B cell (primary cell): ENCODE measurements around the gene ANKRD10. TPM values are rescaled to one million over a fixed set of nuclear protein-coding genes. Genes with fewer than 3 reads are reported as not detected.

Source experiments
- ATAC-seq: fragments of 200-7000 bp; cut with Tn5 transposase; one replicate; pipeline ENCODE4 v1.10.0; 2021; ENCODE audit warnings: low read depth, mild to moderate bottlenecking, moderate number of reproducible peaks, moderate library complexity
- CTCF ChIA-PET: fragments of 350-600 bp; sonication (Branson Sonifier 250); formaldehyde crosslinking; loops from one replicate; lab custom pipeline; 2021; ENCODE audit warnings: antibody characterized with exemption, inconsistent platforms; lab: Charles Lee
- POLR2A ChIA-PET: fragments of 350-600 bp; sonication (Branson Sonifier 250); formaldehyde crosslinking; loops from one replicate; lab custom pipeline; 2021; ENCODE audit warnings: antibody characterized with exemption; lab: Charles Lee
- DNase-seq: peaks from one replicate; pipeline ENCODE4 v3.0.0; 2013
- H2AFZ ChIP-seq: 2 replicates; pipeline ENCODE4 v1.6.1; 2012; ENCODE audit warnings: mild to moderate bottlenecking, low read depth, low read length; ENCODE audit not compliant: insufficient read depth, poor library complexity, severe bottlenecking
- H3K27ac ChIP-seq, 2 donors: 1 replicate in 1 of 2; 2 replicates in 1 of 2; pipeline ENCODE4 v1.5.1; 2012 to 2013; ENCODE audit warnings: low read length in 2 of 2, mild to moderate bottlenecking in 2 of 2, moderate library complexity in 1 of 2
- H3K27me3 ChIP-seq, 4 experiments: fragments of 200-600 bp in 1 of 4; sonication (generic) in 1 of 4; replicated peaks in 1 of 4; 1 replicate in 2 of 4; 2 replicates in 2 of 4; pipeline versions ENCODE4 v1.6.1 to v1.7.0; 2013 to 2016; ENCODE audit warnings: low read length in 3 of 4, mild to moderate bottlenecking in 2 of 4, mixed read lengths in 1 of 4, moderate library complexity in 1 of 4; ENCODE audit not compliant: insufficient read depth in 4 of 4, control insufficient read depth in 3 of 4; ENCODE audit errors: control extremely low read depth in 1 of 4
- H3K36me3 ChIP-seq, 2 experiments: replicated peaks in 1 of 2; 1 replicate in 1 of 2; 2 replicates in 1 of 2; pipeline versions ENCODE4 v1.6.1 to v1.7.1; 2013; ENCODE audit warnings: low read length in 1 of 2; ENCODE audit not compliant: insufficient read depth in 2 of 2, control insufficient read depth in 1 of 2; ENCODE audit errors: control extremely low read depth in 1 of 2, extremely low read depth in 1 of 2
- H3K4me1 ChIP-seq, 2 donors: fragments of 200-600 bp in 1 of 2; sonication (generic) in 1 of 2; 1 replicate in 1 of 2; 2 replicates in 1 of 2; pipeline versions ENCODE4 v1.5.1 to v1.6.1; 2013 to 2017; ENCODE audit warnings: low read length in 2 of 2; ENCODE audit not compliant: control insufficient read depth in 2 of 2, insufficient read depth in 2 of 2
- H3K4me2 ChIP-seq: replicated peaks from 2 replicates; pipeline ENCODE3; 2012; ENCODE audit warnings: mild to moderate bottlenecking, low read depth, low read length; ENCODE audit not compliant: poor library complexity, severe bottlenecking
- H3K4me3 ChIP-seq, 5 experiments: fragments of 200-600 bp in 1 of 5; sonication (generic) in 1 of 5; 1 replicate in 3 of 5; 2 replicates in 2 of 5; pipeline versions ENCODE4 v1.5.1 to v1.7.0; 2011 to 2016; ENCODE audit warnings: low read length in 4 of 5, mild to moderate bottlenecking in 4 of 5, low read depth in 2 of 5, control low read depth in 1 of 5, moderate library complexity in 1 of 5; ENCODE audit not compliant: insufficient read depth in 1 of 5; ENCODE audit errors: control extremely low read depth in 1 of 5, extremely low read depth in 1 of 5
- H3K79me2 ChIP-seq: fragments of 200-600 bp; sonication (generic); one replicate; pipeline ENCODE4 v1.6.0; 2016; ENCODE audit warnings: low read length; ENCODE audit not compliant: control insufficient read depth, insufficient read depth
- H3K9ac ChIP-seq: fragments of 200-600 bp; sonication (generic); 2 replicates; pipeline ENCODE4 v1.6.1; 2017; ENCODE audit warnings: mild to moderate bottlenecking, low read length, moderate library complexity
- H3K9me3 ChIP-seq, 3 donors: one replicate each; pipeline versions ENCODE4 v1.6.1 to v1.7.1; 2013; ENCODE audit warnings: low read length in 2 of 3; ENCODE audit not compliant: control insufficient read depth in 2 of 3, insufficient read depth in 1 of 3; ENCODE audit errors: control extremely low read depth in 1 of 3
- H4K20me1 ChIP-seq: 2 replicates; pipeline ENCODE4 v1.6.0; 2012; ENCODE audit warnings: mild to moderate bottlenecking, low read length; ENCODE audit not compliant: insufficient read depth, control insufficient read depth, poor library complexity, severe bottlenecking
- H3K27ac Mint-ChIP-seq: one replicate; pipeline ENCODE4 v1.8.0; 2021; ENCODE audit warnings: mixed read lengths
- H3K27me3 Mint-ChIP-seq: one replicate; pipeline ENCODE4 v1.8.0; 2021; ENCODE audit warnings: mixed read lengths
- H3K4me1 Mint-ChIP-seq: one replicate; pipeline ENCODE4 v1.8.0; 2021; ENCODE audit warnings: mixed read lengths
- H3K4me3 Mint-ChIP-seq: one replicate; pipeline ENCODE4 v1.8.0; 2021; ENCODE audit warnings: mixed read lengths
- H3K9me3 Mint-ChIP-seq: one replicate; pipeline ENCODE4 v1.8.0; 2022; ENCODE audit warnings: mixed read lengths; ENCODE audit not compliant: insufficient read depth
- EZH2 ChIP-seq: IDR thresholded peaks from 2 replicates; pipeline ENCODE4 v1.6.1; 2012; ENCODE audit warnings: borderline replicate concordance, low read depth, mild to moderate bottlenecking, moderate library complexity, low read length; ENCODE audit not compliant: insufficient read depth, poor library complexity, severe bottlenecking
- WGBS: methylation state at CpG from one replicate; pipeline ENCODE4 v1.1.5; 2013; ENCODE audit warnings: missing lambda C conversion rate; ENCODE audit not compliant: insufficient coverage; 5-methylcytosine and 5-hydroxymethylcytosine counted together
- intact Hi-C: fragments of 100-400 bp; cut with micrococcal nuclease; formaldehyde crosslinking; loops from one replicate; pipeline ENCODE4 v1.10.0; 2022
- polyA plus RNA-seq: library from polyadenylated mRNA; depleted of rRNA; stranded (reverse); fragments of >200 nt; gene quantifications from 2 replicates; pipeline ENCODE4 v1.2.3, GENCODE V29; 2012
- total RNA-seq, 2 donors: library from RNA; stranded (reverse); fragments of 120-200 nt in 1 of 2; gene quantifications; 1 replicate in 1 of 2; 2 replicates in 1 of 2; pipeline versions ENCODE4 v1.2.3 to v1.2.4, GENCODE V29; 2013 to 2022
- TF ChIP-seq, protein P1 (sequence below): fragments of 200-600 bp; IDR thresholded peaks from one replicate; pipeline ENCODE4 v1.8.0; 2022; ENCODE audit warnings: antibody characterized with exemption, mild to moderate bottlenecking

ANKRD10 gene
- total and polyA plus RNA-seq, 2 donors (not counting 1 experiment from before 2014, with no cell fraction given): 142 to 256 TPM

- H3K79me2 ChIP-seq: no peaks in the 10 kb centered on the region
- H2AFZ ChIP-seq: no peak overlapping the region
- intact Hi-C loops: no loop called here
- no peak overlapping the region for H3K4me3 Mint-ChIP-seq
- H3K36me3 ChIP-seq: no peaks in the 10 kb centered on the region
- TF ChIP-seq, protein P1, sequence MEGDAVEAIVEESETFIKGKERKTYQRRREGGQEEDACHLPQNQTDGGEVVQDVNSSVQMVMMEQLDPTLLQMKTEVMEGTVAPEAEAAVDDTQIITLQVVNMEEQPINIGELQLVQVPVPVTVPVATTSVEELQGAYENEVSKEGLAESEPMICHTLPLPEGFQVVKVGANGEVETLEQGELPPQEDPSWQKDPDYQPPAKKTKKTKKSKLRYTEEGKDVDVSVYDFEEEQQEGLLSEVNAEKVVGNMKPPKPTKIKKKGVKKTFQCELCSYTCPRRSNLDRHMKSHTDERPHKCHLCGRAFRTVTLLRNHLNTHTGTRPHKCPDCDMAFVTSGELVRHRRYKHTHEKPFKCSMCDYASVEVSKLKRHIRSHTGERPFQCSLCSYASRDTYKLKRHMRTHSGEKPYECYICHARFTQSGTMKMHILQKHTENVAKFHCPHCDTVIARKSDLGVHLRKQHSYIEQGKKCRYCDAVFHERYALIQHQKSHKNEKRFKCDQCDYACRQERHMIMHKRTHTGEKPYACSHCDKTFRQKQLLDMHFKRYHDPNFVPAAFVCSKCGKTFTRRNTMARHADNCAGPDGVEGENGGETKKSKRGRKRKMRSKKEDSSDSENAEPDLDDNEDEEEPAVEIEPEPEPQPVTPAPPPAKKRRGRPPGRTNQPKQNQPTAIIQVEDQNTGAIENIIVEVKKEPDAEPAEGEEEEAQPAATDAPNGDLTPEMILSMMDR: no peak
- no peak for TF ChIP-seq EZH2
- DNase-seq (no peak), ATAC-seq (no peak)
- ChIA-PET POLR2A (no interaction called here), CTCF (no interaction called here)
- H3K9ac ChIP-seq: no peak overlapping the region
- no peak overlapping the region for H3K4me2 ChIP-seq
- peaks cover 42% of the 10 kb centered on the region for H3K27me3 Mint-ChIP-seq
- no peaks in the 10 kb centered on the region for H3K9me3 ChIP-seq
- no peaks in the 10 kb centered on the region for H4K20me1 ChIP-seq
- peaks cover 13 to 19% of the 10 kb centered on the region in 2 donors for H3K4me1 ChIP-seq
- WGBS: 90% methylated on average over 7 of the region's 8 CpGs
- no peaks in the 10 kb centered on the region for H3K9me3 Mint-ChIP-seq
- H3K27me3 ChIP-seq: peaks cover 0 to 12% (median 2%) of the 10 kb centered on the region in 4 experiments
- H3K27ac ChIP-seq: no peak overlapping the region
- peaks cover 19% of the 10 kb centered on the region for H3K4me1 Mint-ChIP-seq
- H3K4me3 ChIP-seq: no peak overlapping the region
- H3K27ac Mint-ChIP-seq: no peak overlapping the region
Observed at GRCh38 chr13:110922506-110922905, 7.6 kb upstream of the ANKRD10 start.

DNA sequence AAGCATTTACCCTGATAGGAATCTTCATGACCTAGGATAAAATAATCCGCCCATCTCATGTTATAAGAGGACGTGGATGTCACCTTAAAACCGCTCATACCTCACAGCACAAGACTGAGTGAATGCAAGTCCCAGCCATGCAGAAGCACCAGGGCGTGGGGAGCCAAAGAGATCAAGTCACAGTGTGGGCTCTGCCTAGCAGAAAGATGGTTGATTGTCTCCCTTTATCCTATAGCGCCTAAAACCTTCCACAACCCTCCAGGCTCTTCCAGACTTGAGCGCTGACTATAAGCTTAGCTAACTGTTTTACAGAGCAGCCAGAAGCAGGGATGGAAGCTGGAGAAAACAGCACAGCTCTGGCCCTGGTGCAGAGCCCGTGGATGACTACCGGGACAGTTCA is 6.8 kb upstream of the ANKRD10 start:
- Histone ChIP-seq H3K36me3 (no peaks in the 10 kb centered on the region), H3K79me2 (no peaks in the 10 kb centered on the region), H3K9me3 (no peaks in the 10 kb centered on the region), H3K27me3 (peaks cover 0 to 12% (median 2%) of the 10 kb centered on the region in 4 experiments), H2AFZ (no peak overlapping the region), H3K4me2 (no peak overlapping the region), H3K9ac (no peak overlapping the region), H4K20me1 (no peaks in the 10 kb centered on the region), H3K27ac (no peak overlapping the region), H3K4me1 (peaks cover 13 to 19% of the 10 kb centered on the region in 2 donors), H3K4me3 (no peak overlapping the region)
- 91% methylated on average over 8 of the region's 8 CpGs for WGBS
- no peak for ATAC-seq
- TF ChIP-seq, protein P1: no peak
- no peak for TF ChIP-seq EZH2
- intact Hi-C loops: no loop called here
- H3K4me1 Mint-ChIP-seq: peaks cover 21% of the 10 kb centered on the region
- ChIA-PET CTCF (no interaction called here), POLR2A (no interaction called here)
- H3K27ac Mint-ChIP-seq: peak overlapping the region; percentile 61
- H3K9me3 Mint-ChIP-seq: no peaks in the 10 kb centered on the region
- peak overlapping the region; percentile 15 for H3K4me3 Mint-ChIP-seq
- DNase-seq: no peak
- H3K27me3 Mint-ChIP-seq: peaks cover 34% of the 10 kb centered on the region
